Gastroesophageal sphincter (tissue), 4 donors: Measurements from ENCODE around the gene STK40. TPM values are rescaled to one million over a fixed set of nuclear protein-coding genes. Genes with fewer than 3 reads are reported as not detected.

Experiments used
- ATAC-seq: fragments of 150-250 bp; one replicate; pipeline ENCODE4 v1.9.1; 2016; ENCODE audit warnings: mild to moderate bottlenecking, moderate library complexity
- H3K27ac ChIP-seq, 4 donors: fragments of 200-600 bp; sonication (generic) in 3 of 4; 1 replicate in 3 of 4; 2 replicates in 1 of 4; pipeline ENCODE4 v1.5.1; 2016 to 2019
- H3K27me3 ChIP-seq: fragments of 200-600 bp; sonication (generic); one replicate; pipeline ENCODE4 v1.5.1; 2019
- H3K36me3 ChIP-seq, 2 donors: fragments of 200-600 bp; sonication (generic); one replicate each; pipeline ENCODE4 v1.5.1; 2019; ENCODE audit warnings: control low read depth in 1 of 2
- H3K4me1 ChIP-seq, 3 donors: fragments of 200-600 bp; sonication (generic); 1 replicate in 2 of 3; 2 replicates in 1 of 3; pipeline ENCODE4 v1.5.1; 2016 to 2019; ENCODE audit warnings: control low read depth in 2 of 3
- H3K4me3 ChIP-seq, 2 donors: fragments of 200-600 bp; sonication (generic); one replicate each; pipeline ENCODE4 v1.5.1; 2019; ENCODE audit warnings: mild to moderate bottlenecking in 1 of 2, moderate library complexity in 1 of 2
- H3K9me3 ChIP-seq, 3 donors: fragments of 200-600 bp; sonication (generic); one replicate each; pipeline ENCODE4 v1.5.1; 2017 to 2019; ENCODE audit warnings: control low read depth in 2 of 3
- EP300 ChIP-seq: sonication (generic); formaldehyde crosslinking; IDR thresholded peaks from one replicate; pipeline ENCODE4 v1.6.1; 2017; ENCODE audit warnings: antibody characterized with exemption, mild to moderate bottlenecking
- POLR2A ChIP-seq, 2 donors: fragments of 450-650 bp; IDR thresholded peaks; one replicate each; pipeline ENCODE4 v1.6.1; 2017; ENCODE audit warnings: antibody characterized with exemption in 2 of 2, mild to moderate bottlenecking in 2 of 2, moderate library complexity in 1 of 2
- POLR2AphosphoS5 ChIP-seq: sonication (generic); formaldehyde crosslinking; IDR thresholded peaks from one replicate; pipeline ENCODE4 v1.6.1; 2017; ENCODE audit warnings: antibody characterized with exemption
- WGBS, 2 donors: methylation state at CpG; one replicate each; pipeline ENCODE4 v1.1.5; 2018; ENCODE audit warnings: low coverage in 1 of 2; 5-methylcytosine and 5-hydroxymethylcytosine counted together
- small RNA-seq, 4 donors: library from RNA; depleted of rRNA; stranded (forward); fragments of <200 nt; gene quantifications; one replicate each; pipeline ENCODE3, GENCODE V24; 2016
- total RNA-seq, 4 donors: library from RNA; depleted of rRNA; stranded (reverse); fragments of >200 nt; gene quantifications; one replicate each; pipeline ENCODE4 v1.1.0, GENCODE V29; 2016
- TF ChIP-seq, protein P1 (sequence below), 4 experiments: fragments of 200-600 bp in 2 of 4; fragments of 450-650 bp in 2 of 4; sonication (generic) in 1 of 4; IDR thresholded peaks; one replicate each; pipeline ENCODE4 v1.5.1; 2017 to 2019; ENCODE audit warnings: antibody characterized with exemption in 4 of 4, mild to moderate bottlenecking in 2 of 4, moderate library complexity in 2 of 4

STK40 gene
- total RNA-seq, 4 donors from 2014 or later, result 39.2 to 127 (median 68.6) TPM

- 67% methylated on average over 1 of the region's 1 CpG; no CpG with 5 or more reads in 1 of the 2 donors for WGBS, 2 donors
Observed at GRCh38 chr1:36301220-36301619, 84.5 kb downstream of the STK40 start.

DNA sequence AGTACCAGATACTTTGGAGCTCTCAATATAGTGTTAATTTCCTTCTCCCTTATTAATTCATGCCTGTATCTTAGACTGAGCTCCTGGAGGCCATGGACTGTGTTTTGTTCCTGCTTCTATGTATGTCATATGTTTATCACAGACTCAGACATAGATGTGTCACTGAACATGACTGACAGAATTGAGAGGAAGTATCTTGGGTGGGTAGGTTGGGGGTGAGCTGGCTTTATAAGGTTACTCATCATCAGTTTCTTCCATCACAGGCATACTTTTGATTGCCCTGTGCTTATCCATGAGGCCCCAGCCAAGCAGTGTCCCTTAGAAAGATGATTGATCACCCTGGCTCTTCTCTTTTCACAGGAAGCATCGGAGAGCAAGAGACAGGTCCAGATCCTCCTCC lies 85.2 kb downstream of the STK40 start:
- H3K27ac ChIP-seq, result peak overlapping the region in 3 of 4 donors; percentile 3 to 22 (median 10)
- WGBS, 2 donors, result 67% methylated on average over 1 of the region's 1 CpG; no CpG with 5 or more reads in 1 of the 2 donors
- no peaks in the 10 kb centered on the region for H3K9me3 ChIP-seq
- peaks cover 0 to 7% (median 0%) of the 10 kb centered on the region in 3 donors for H3K4me1 ChIP-seq
- H3K27me3 ChIP-seq, result no peaks in the 10 kb centered on the region
- peaks cover 3 to 97% of the 10 kb centered on the region in 2 donors for H3K36me3 ChIP-seq
- no peak for TF ChIP-seq EP300
- TF ChIP-seq, protein P1, sequence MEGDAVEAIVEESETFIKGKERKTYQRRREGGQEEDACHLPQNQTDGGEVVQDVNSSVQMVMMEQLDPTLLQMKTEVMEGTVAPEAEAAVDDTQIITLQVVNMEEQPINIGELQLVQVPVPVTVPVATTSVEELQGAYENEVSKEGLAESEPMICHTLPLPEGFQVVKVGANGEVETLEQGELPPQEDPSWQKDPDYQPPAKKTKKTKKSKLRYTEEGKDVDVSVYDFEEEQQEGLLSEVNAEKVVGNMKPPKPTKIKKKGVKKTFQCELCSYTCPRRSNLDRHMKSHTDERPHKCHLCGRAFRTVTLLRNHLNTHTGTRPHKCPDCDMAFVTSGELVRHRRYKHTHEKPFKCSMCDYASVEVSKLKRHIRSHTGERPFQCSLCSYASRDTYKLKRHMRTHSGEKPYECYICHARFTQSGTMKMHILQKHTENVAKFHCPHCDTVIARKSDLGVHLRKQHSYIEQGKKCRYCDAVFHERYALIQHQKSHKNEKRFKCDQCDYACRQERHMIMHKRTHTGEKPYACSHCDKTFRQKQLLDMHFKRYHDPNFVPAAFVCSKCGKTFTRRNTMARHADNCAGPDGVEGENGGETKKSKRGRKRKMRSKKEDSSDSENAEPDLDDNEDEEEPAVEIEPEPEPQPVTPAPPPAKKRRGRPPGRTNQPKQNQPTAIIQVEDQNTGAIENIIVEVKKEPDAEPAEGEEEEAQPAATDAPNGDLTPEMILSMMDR (IDR thresholded peaks at IDR 0.05), result no peak
- TF ChIP-seq POLR2AphosphoS5, result no peak
- no peak for TF ChIP-seq POLR2A (IDR thresholded peaks at IDR 0.05)
- no peak for ATAC-seq
- H3K4me3 ChIP-seq, result no peak overlapping the region

More at GRCh38 chr1:36301220-36301619, 84.5 kb downstream of the STK40 start:
- H3K4me1 ChIP-seq, result peaks cover 0 to 14% (median 5%) of the 10 kb centered on the region in 3 donors
- ATAC-seq, result no peak
- peaks cover 3 to 90% of the 10 kb centered on the region in 2 donors for H3K36me3 ChIP-seq
- no peak overlapping the region for H3K4me3 ChIP-seq
- H3K9me3 ChIP-seq, result no peaks in the 10 kb centered on the region
- no peak for TF ChIP-seq EP300
- no peak for TF ChIP-seq POLR2AphosphoS5
- TF ChIP-seq POLR2A (IDR thresholded peaks at IDR 0.05), result no peak
- TF ChIP-seq, protein P1 (IDR thresholded peaks at IDR 0.05), result no peak
- no peak overlapping the region for H3K27ac ChIP-seq
- no peaks in the 10 kb centered on the region for H3K27me3 ChIP-seq

- H3K36me3 ChIP-seq, result peaks cover 3 to 100% of the 10 kb centered on the region in 2 donors
- no peak overlapping the region for H3K4me3 ChIP-seq
- ATAC-seq, result no peak
- H3K9me3 ChIP-seq, result no peaks in the 10 kb centered on the region
- H3K4me1 ChIP-seq, result peaks cover 0 to 6% (median 0%) of the 10 kb centered on the region in 3 donors
- no peak for TF ChIP-seq POLR2AphosphoS5
- no peaks in the 10 kb centered on the region for H3K27me3 ChIP-seq
- no peak overlapping the region for H3K27ac ChIP-seq
- WGBS, 2 donors, result 80% methylated on average over 1 to 4 of the region's 5 CpGs
Observed at GRCh38 chr1:36298640-36299039, 87.1 kb downstream of the STK40 start.

DNA sequence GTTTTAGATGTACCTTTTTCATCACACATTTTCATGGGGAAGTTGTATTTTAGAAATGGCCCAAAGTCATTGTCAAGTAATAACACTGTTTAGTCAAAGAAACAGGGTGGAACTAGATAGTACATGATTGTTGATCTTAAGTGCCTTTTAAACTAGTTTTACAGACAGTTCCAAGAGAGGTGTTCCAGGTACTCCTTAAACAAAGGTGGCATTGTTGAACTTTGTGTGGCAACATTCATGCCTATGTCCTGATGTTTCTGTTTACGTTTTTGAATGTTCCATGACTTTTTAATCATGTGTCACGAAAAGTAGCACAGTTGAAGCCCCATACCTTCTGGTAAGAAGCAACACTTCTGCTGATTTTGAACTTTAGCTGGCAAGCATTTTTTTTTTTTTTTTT lies 88.7 kb downstream of the STK40 start:
- no peak overlapping the region for H3K27ac ChIP-seq
- TF ChIP-seq EP300 (no peak), POLR2AphosphoS5 (no peak), POLR2A (IDR thresholded peaks at IDR 0.05) (no peak)
- TF ChIP-seq, protein P1 (IDR thresholded peaks at IDR 0.05), result no peak
- H3K27me3 ChIP-seq, result no peaks in the 10 kb centered on the region
- 69 to 93% methylated on average over 2 of the region's 2 CpGs for WGBS, 2 donors
- no peak for ATAC-seq
- H3K36me3 ChIP-seq, result peaks cover 3 to 100% of the 10 kb centered on the region in 2 donors
- peaks cover 0 to 6% (median 0%) of the 10 kb centered on the region in 3 donors for H3K4me1 ChIP-seq
- no peaks in the 10 kb centered on the region for H3K9me3 ChIP-seq
- H3K4me3 ChIP-seq, result no peak overlapping the region

DNA sequence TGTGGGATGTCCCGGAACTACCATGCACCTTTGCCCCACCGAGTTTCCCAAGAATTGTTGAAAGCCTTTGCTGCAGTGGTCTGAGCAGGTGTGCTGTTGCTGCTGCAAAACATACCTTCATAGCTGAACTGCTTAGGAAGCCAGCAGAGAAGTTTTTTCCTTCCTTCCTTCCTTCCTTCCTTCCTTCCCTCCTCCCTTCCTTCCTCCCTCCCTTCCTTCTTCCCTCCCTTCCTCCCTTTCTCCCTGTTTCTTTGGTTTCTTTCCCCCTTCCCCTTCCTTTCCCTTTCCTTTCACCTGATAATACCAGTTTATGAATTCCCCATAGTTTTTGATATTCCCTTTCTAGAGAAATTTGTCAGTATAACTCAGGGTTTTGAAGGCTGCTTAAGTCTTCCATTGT lies 90.3 kb downstream of the STK40 start:
- 100% methylated on average over 2 of the region's 2 CpGs for WGBS, 2 donors

More for the DNA sequence above, 90.3 kb downstream of the STK40 start:
- H3K36me3 ChIP-seq, result peaks cover 6 to 100% of the 10 kb centered on the region in 2 donors
- H3K4me3 ChIP-seq, result no peak overlapping the region
- H3K27ac ChIP-seq, result no peak overlapping the region
- H3K27me3 ChIP-seq, result no peaks in the 10 kb centered on the region
- H3K9me3 ChIP-seq, result no peaks in the 10 kb centered on the region
- peaks cover 0 to 15% (median 5%) of the 10 kb centered on the region in 3 donors for H3K4me1 ChIP-seq
- no peak for ATAC-seq
- TF ChIP-seq EP300 (no peak), POLR2AphosphoS5 (no peak), POLR2A (IDR thresholded peaks at IDR 0.05) (no peak)
- TF ChIP-seq, protein P1 (IDR thresholded peaks at IDR 0.05), result no peak

Small RNAs within 50 kb of the gene (small RNA-seq; reads per million reads assigned to genes)
- 0 reads per million in 4 donors for gene RNU4-27P
- gene SNORA63C, result 2.2 to 7.6 (median 4.9) reads per million in 4 donors

Other genes with a start within 250 kb of the STK40 start
- 100 to 1,000 TPM; 102 to 166 (median 129) TPM for gene TRAPPC3, start 236.4 kb downstream of the STK40 start, total RNA-seq
- gene MAP7D1, start 229.8 kb downstream of the STK40 start, total RNA-seq, result 100 to 1,000 TPM; 147 to 243 (median 172) TPM
- gene THRAP3, start 161.5 kb downstream of the STK40 start, total RNA-seq, result 100 to 1,000 TPM; 100 to 123 (median 114) TPM
- 1 to 10 TPM in 2 of 4 donors, under 1 TPM in 1, not detected in 1; 0.27 to 1.4 (median 1.3) TPM for gene SH3D21, start 79.6 kb downstream of the STK40 start, total RNA-seq
- 10 to 100 TPM; 42.0 to 68.7 (median 53.7) TPM for gene EVA1B, start 62.3 kb downstream of the STK40 start, total RNA-seq
- gene LSM10, start 12.0 kb upstream of the STK40 start, total RNA-seq, result 10 to 100 TPM; 39.5 to 50.2 (median 47.3) TPM
- 10 to 100 TPM in 2 of 4 donors, 1 to 10 TPM in 2; 6.5 to 13.9 (median 10.0) TPM for gene OSCP1, start 64.5 kb upstream of the STK40 start, total RNA-seq
- gene MRPS15, start 78.5 kb upstream of the STK40 start, total RNA-seq, result 10 to 100 TPM; 52.6 to 68.5 (median 61.3) TPM
- gene CSF3R, start 97.0 kb upstream of the STK40 start, total RNA-seq, result 10 to 100 TPM in 2 of 4 donors, 1 to 10 TPM in 2; 2.7 to 26.8 (median 10.1) TPM